HG03135 (cell line): ENCODE measurements around the gene AKT2.

ENCODE experiments used
- ATAC-seq: cut with Tn5 transposase; IDR thresholded peaks from one replicate; pipeline ENCODE4 v1.9.1; 2021; ENCODE audit warnings: mild to moderate bottlenecking, moderate library complexity; ENCODE audit not compliant: unreplicated experiment

AKT2 gene

GRCh38 chr19:40274585-40275544 lies 10.3 kb downstream of the AKT2 start:
- no peak for ATAC-seq

- no peak for ATAC-seq
Observed at GRCh38 chr19:40273469-40274360, 11.4 kb downstream of the AKT2 start.

- ATAC-seq: no peak
Observed at GRCh38 chr19:40272261-40272660, 12.9 kb downstream of the AKT2 start.

- no peak for ATAC-seq
Observed at GRCh38 chr19:40271706-40272105, 13.4 kb downstream of the AKT2 start.

- ATAC-seq: no peak
Observed at GRCh38 chr19:40270362-40271089, 14.6 kb downstream of the AKT2 start.

- no peak for ATAC-seq
Observed at GRCh38 chr19:40269216-40269940, 15.8 kb downstream of the AKT2 start.

- no peak for ATAC-seq
Observed at GRCh38 chr19:40267601-40267997, 17.5 kb downstream of the AKT2 start.

GRCh38 chr19:40266912-40267600 lies 18.1 kb downstream of the AKT2 start:
- ATAC-seq: no peak

- no peak for ATAC-seq
Observed at GRCh38 chr19:40266119-40266518, 19.0 kb downstream of the AKT2 start.

GRCh38 chr19:40265763-40266099 lies 19.4 kb downstream of the AKT2 start:
- ATAC-seq: no peak

GRCh38 chr19:40265055-40265762 lies 19.9 kb downstream of the AKT2 start:
- no peak for ATAC-seq

GRCh38 chr19:40264314-40265054 lies 20.7 kb downstream of the AKT2 start:
- ATAC-seq: no peak

GRCh38 chr19:40263440-40264313 lies 21.5 kb downstream of the AKT2 start:
- ATAC-seq: no peak

GRCh38 chr19:40262422-40262821 lies 22.7 kb downstream of the AKT2 start:
- ATAC-seq: no peak

GRCh38 chr19:40261631-40262030 lies 23.5 kb downstream of the AKT2 start:
- ATAC-seq: no peak

GRCh38 chr19:40257096-40257517 lies 28.0 kb downstream of the AKT2 start:
- ATAC-seq: no peak

GRCh38 chr19:40256512-40256911 lies 28.6 kb downstream of the AKT2 start:
- no peak for ATAC-seq
